Liver (tissue), 3 donors: ENCODE data around the gene PPP4C.

ENCODE experiments used
- CTCF ChIP-seq: fragments of 150-350 bp; IDR thresholded peaks from 2 replicates; pipeline ENCODE4 v1.5.1; 2017; ENCODE audit warnings: improper control_type of control experiment, low read depth, low read length; ENCODE audit not compliant: missing input control
- MAX ChIP-seq: IDR thresholded peaks from 2 replicates; pipeline ENCODE4 v1.6.1; 2016; ENCODE audit warnings: antibody characterized with exemption
- REST ChIP-seq: IDR thresholded peaks from 2 replicates; pipeline ENCODE4 v1.6.1; 2016; ENCODE audit warnings: antibody characterized with exemption, mild to moderate bottlenecking
- TAF1 ChIP-seq: conservative IDR thresholded peaks from 2 replicates; pipeline ENCODE4 v1.6.1; 2016; ENCODE audit warnings: antibody characterized with exemption, mild to moderate bottlenecking
- ZBTB33 ChIP-seq: IDR thresholded peaks from 2 replicates; pipeline ENCODE4 v1.6.1; 2016; ENCODE audit warnings: antibody characterized with exemption
- donor health status: healthy.
- donor health status: healthy.

GRCh38 chr16:30092373-30093010 is 16.7 kb downstream of the PPP4C start:
- TF ChIP-seq TAF1 (no peak), MAX (no peak), REST (no peak), CTCF (peak; percentile 40), ZBTB33 (no peak)
